KMS-11 (cell line): ENCODE results near the gene CD38.
"Not testable (repeated sequence)": the region's sequence is repeated elsewhere in the genome, so short reads cannot be mapped to it uniquely, and the experiment has no call there.

ENCODE experiments used
- H2AFZ ChIP-seq: fragments of 200-600 bp; sonication (generic); 2 replicates; pipeline ENCODE4 v1.6.1; 2016; ENCODE audit warnings: antibody characterized with exemption, mixed run types, low read depth
- H3K27ac ChIP-seq: fragments of 200-600 bp; sonication (generic); 2 replicates; pipeline ENCODE4 v1.6.1; 2016; ENCODE audit warnings: mild to moderate bottlenecking, mixed run types
- H3K27me3 ChIP-seq: fragments of 200-600 bp; sonication (generic); 2 replicates; pipeline ENCODE4 v1.6.1; 2017; ENCODE audit warnings: mild to moderate bottlenecking, low read depth, mixed run types, moderate library complexity; ENCODE audit not compliant: insufficient read depth
- H3K36me3 ChIP-seq: fragments of 200-600 bp; sonication (generic); 2 replicates; pipeline ENCODE4 v1.6.1; 2017; ENCODE audit warnings: mild to moderate bottlenecking, mixed run types; ENCODE audit not compliant: insufficient read depth
- H3K4me1 ChIP-seq: fragments of 200-600 bp; sonication (generic); 2 replicates; pipeline ENCODE4 v1.6.1; 2016; ENCODE audit warnings: mild to moderate bottlenecking, low read depth, mixed run types; ENCODE audit not compliant: poor library complexity, severe bottlenecking
- H3K4me2 ChIP-seq: fragments of 200-600 bp; sonication (generic); 2 replicates; pipeline ENCODE4 v1.7.0; 2016; ENCODE audit warnings: mild to moderate bottlenecking, mixed run types
- H3K4me3 ChIP-seq: fragments of 200-600 bp; sonication (generic); IDR thresholded peaks from 2 replicates; pipeline ENCODE4 v1.6.1; 2017; ENCODE audit warnings: low read depth, low read length, mixed read lengths; ENCODE audit not compliant: insufficient read depth
- H3K79me2 ChIP-seq: fragments of 200-600 bp; sonication (generic); 2 replicates; pipeline ENCODE4 v1.6.1; 2016; ENCODE audit warnings: low read depth, mixed run types; ENCODE audit not compliant: insufficient read depth
- H3K9ac ChIP-seq: fragments of 200-600 bp; sonication (generic); 2 replicates; pipeline ENCODE4 v1.6.1; 2016; ENCODE audit warnings: mild to moderate bottlenecking, mixed run types
- H4K20me1 ChIP-seq: fragments of 200-600 bp; sonication (generic); 2 replicates; pipeline ENCODE4 v1.6.1; 2016; ENCODE audit warnings: mild to moderate bottlenecking, mixed run types; ENCODE audit not compliant: insufficient read depth
- CTCF ChIP-seq: fragments of 200-600 bp; sonication (generic); conservative IDR thresholded peaks from 2 replicates; pipeline ENCODE4 v1.6.1; 2017; ENCODE audit warnings: low read depth, mild to moderate bottlenecking, antibody characterized with exemption, low read length, moderate library complexity, mixed read lengths

CD38 gene

GRCh38 chr4:15851969-15852368 lies 73.8 kb downstream of the CD38 start:
- H3K4me2 ChIP-seq: no peak overlapping the region
- no peak for TF ChIP-seq CTCF
- no peak overlapping the region for H3K9ac ChIP-seq
- no peak overlapping the region for H2AFZ ChIP-seq
- peaks cover 5% of the 10 kb centered on the region for H3K4me1 ChIP-seq
- no peaks in the 10 kb centered on the region for H3K79me2 ChIP-seq
- H3K27me3 ChIP-seq: no peaks in the 10 kb centered on the region
- no peak overlapping the region for H3K27ac ChIP-seq
- no peak overlapping the region for H3K4me3 ChIP-seq
- H4K20me1 ChIP-seq: no peaks in the 10 kb centered on the region
- H3K36me3 ChIP-seq: no peaks in the 10 kb centered on the region

- H3K9ac ChIP-seq: no peak overlapping the region
- no peak overlapping the region for H3K4me2 ChIP-seq
- no peaks in the 10 kb centered on the region for H3K79me2 ChIP-seq
- TF ChIP-seq CTCF: no peak
- no peaks in the 10 kb centered on the region for H4K20me1 ChIP-seq
- no peak overlapping the region for H3K27ac ChIP-seq
- no peaks in the 10 kb centered on the region for H3K36me3 ChIP-seq
- no peaks in the 10 kb centered on the region for H3K27me3 ChIP-seq
- peaks cover 5% of the 10 kb centered on the region for H3K4me1 ChIP-seq
- H2AFZ ChIP-seq: no peak overlapping the region
- no peak overlapping the region for H3K4me3 ChIP-seq
These were observed 74.4 kb downstream of the CD38 start for GRCh38 chr4:15852524-15852923.

- no peaks in the 10 kb centered on the region for H3K36me3 ChIP-seq
- H3K4me2 ChIP-seq: no peak overlapping the region
- peaks cover 4% of the 10 kb centered on the region for H3K4me1 ChIP-seq
- no peaks in the 10 kb centered on the region for H4K20me1 ChIP-seq
- no peak overlapping the region for H2AFZ ChIP-seq
- H3K9ac ChIP-seq: no peak overlapping the region
- H3K79me2 ChIP-seq: no peaks in the 10 kb centered on the region
- no peaks in the 10 kb centered on the region for H3K27me3 ChIP-seq
- no peak overlapping the region for H3K4me3 ChIP-seq
- H3K27ac ChIP-seq: no peak overlapping the region
- no peak for TF ChIP-seq CTCF
These were observed 75.2 kb downstream of the CD38 start for GRCh38 chr4:15853345-15853744.

GRCh38 chr4:15855804-15856475 lies 77.8 kb downstream of the CD38 start:
- H2AFZ ChIP-seq: no peak overlapping the region
- no peaks in the 10 kb centered on the region for H3K27me3 ChIP-seq
- H3K4me1 ChIP-seq: no peaks in the 10 kb centered on the region
- no peak overlapping the region for H3K4me2 ChIP-seq
- H3K4me3 ChIP-seq: no peak overlapping the region
- H3K9ac ChIP-seq: no peak overlapping the region
- no peaks in the 10 kb centered on the region for H3K36me3 ChIP-seq
- TF ChIP-seq CTCF: no peak
- H4K20me1 ChIP-seq: no peaks in the 10 kb centered on the region
- no peaks in the 10 kb centered on the region for H3K79me2 ChIP-seq
- no peak overlapping the region for H3K27ac ChIP-seq

GRCh38 chr4:15861198-15861597 lies 83.1 kb downstream of the CD38 start:
- H3K27me3 ChIP-seq, H3K27ac ChIP-seq, H3K9ac ChIP-seq, H3K36me3 ChIP-seq, H3K79me2 ChIP-seq, H3K4me2 ChIP-seq, H3K4me3 ChIP-seq, H2AFZ ChIP-seq, H3K4me1 ChIP-seq, H4K20me1 ChIP-seq: not testable (repeated sequence)
